HEK293 (cell line): ENCODE measurements around the gene FAM234B.

Experiments used
- ZNF473 ChIP-seq: fragments of 450-650 bp; formaldehyde crosslinking; IDR thresholded peaks from 2 replicates; pipeline ENCODE4 v1.5.1; 2017; ENCODE audit warnings: missing biosample characterization, missing genetic modification characterization
- TF ChIP-seq, protein P1 (sequence below): fragments of 450-650 bp; formaldehyde crosslinking; IDR thresholded peaks from 2 replicates; pipeline ENCODE4 v1.5.1; 2016; ENCODE audit warnings: missing biosample characterization, missing genetic modification characterization

DNA sequence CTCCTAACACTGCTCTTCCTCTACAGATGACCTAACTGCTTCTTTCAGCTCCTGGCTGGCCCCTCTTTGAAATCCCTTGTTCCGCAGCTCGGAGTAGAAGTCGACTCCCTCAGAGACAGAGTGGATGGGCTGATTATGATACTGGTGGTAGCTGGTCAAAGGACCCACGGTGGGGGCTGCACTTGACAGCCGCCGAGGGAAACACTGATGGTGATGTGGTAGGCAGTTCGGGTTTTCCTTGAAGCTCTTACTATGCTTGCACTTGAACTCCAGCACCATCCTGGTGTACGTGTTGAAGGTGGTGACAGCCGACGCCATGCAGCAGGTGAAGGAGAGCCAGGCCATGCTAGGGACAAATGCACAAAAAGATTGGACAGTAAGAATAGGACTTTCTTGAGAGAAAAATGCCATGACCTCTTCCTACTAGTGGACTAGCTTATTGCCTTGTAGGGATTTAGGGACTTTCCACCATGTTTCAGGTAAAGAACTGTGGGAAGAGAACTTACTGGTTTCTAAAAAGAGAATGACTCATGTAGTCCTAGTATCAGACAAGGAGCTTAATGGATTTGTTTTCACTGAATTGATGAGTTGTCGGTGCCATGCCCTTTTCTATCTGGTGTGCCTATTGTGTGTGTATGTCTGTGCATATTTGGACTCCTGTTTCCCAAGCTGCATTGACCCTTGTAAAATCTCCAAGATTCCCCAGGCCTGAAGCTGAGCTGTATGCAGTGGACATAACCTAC, 40.9 kb downstream of the FAM234B start:
- no peak for TF ChIP-seq ZNF473
- TF ChIP-seq, protein P1, sequence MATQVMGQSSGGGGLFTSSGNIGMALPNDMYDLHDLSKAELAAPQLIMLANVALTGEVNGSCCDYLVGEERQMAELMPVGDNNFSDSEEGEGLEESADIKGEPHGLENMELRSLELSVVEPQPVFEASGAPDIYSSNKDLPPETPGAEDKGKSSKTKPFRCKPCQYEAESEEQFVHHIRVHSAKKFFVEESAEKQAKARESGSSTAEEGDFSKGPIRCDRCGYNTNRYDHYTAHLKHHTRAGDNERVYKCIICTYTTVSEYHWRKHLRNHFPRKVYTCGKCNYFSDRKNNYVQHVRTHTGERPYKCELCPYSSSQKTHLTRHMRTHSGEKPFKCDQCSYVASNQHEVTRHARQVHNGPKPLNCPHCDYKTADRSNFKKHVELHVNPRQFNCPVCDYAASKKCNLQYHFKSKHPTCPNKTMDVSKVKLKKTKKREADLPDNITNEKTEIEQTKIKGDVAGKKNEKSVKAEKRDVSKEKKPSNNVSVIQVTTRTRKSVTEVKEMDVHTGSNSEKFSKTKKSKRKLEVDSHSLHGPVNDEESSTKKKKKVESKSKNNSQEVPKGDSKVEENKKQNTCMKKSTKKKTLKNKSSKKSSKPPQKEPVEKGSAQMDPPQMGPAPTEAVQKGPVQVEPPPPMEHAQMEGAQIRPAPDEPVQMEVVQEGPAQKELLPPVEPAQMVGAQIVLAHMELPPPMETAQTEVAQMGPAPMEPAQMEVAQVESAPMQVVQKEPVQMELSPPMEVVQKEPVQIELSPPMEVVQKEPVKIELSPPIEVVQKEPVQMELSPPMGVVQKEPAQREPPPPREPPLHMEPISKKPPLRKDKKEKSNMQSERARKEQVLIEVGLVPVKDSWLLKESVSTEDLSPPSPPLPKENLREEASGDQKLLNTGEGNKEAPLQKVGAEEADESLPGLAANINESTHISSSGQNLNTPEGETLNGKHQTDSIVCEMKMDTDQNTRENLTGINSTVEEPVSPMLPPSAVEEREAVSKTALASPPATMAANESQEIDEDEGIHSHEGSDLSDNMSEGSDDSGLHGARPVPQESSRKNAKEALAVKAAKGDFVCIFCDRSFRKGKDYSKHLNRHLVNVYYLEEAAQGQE (tag by site-specific recombination), result no peak
